OCI-LY1 (cell line): ENCODE results near the gene DESI2.

Experiments used
- H2AFZ ChIP-seq: fragments of 200-600 bp; sonication (generic), shearing (Covaris generic); 2 replicates; pipeline ENCODE4 v1.6.0; 2014; ENCODE audit warnings: antibody characterized with exemption, mild to moderate bottlenecking, low read length
- H3F3A ChIP-seq: fragments of 200-600 bp; sonication (generic), shearing (Covaris generic); 2 replicates; pipeline ENCODE4 v1.6.0; 2014; ENCODE audit warnings: mild to moderate bottlenecking, antibody characterized with exemption, low read length, moderate library complexity; ENCODE audit not compliant: insufficient read depth
- H3K27ac ChIP-seq: fragments of 200-600 bp; sonication (generic); 2 replicates; pipeline ENCODE4 v1.5.1; 2014; ENCODE audit warnings: low read length, mixed run types, mild to moderate bottlenecking, low read depth; ENCODE audit not compliant: poor library complexity, severe bottlenecking
- H3K27me3 ChIP-seq: fragments of 200-600 bp; sonication (generic); 2 replicates; pipeline ENCODE4 v1.6.0; 2014; ENCODE audit warnings: antibody characterized with exemption, mild to moderate bottlenecking, low read length, moderate library complexity; ENCODE audit not compliant: insufficient read depth
- H3K36me3 ChIP-seq: fragments of 200-600 bp; sonication (generic); 2 replicates; pipeline ENCODE4 v1.6.1; 2014; ENCODE audit warnings: mild to moderate bottlenecking, antibody characterized with exemption, low read length, moderate library complexity, mixed read lengths; ENCODE audit not compliant: insufficient read depth
- H3K4me1 ChIP-seq: fragments of 200-600 bp; sonication (generic); 2 replicates; pipeline ENCODE4 v1.5.1; 2014; ENCODE audit warnings: mild to moderate bottlenecking, low read length, moderate library complexity; ENCODE audit not compliant: insufficient read depth, severe bottlenecking
- H3K4me2 ChIP-seq: fragments of 200-600 bp; sonication (generic), shearing (Covaris generic); 2 replicates; pipeline ENCODE4 v1.6.1; 2014; ENCODE audit warnings: low read length
- H3K4me3 ChIP-seq: fragments of 200-600 bp; sonication (generic); 2 replicates; pipeline ENCODE4 v1.5.1; 2014; ENCODE audit warnings: low read length, low read depth, mild to moderate bottlenecking, mixed read lengths; ENCODE audit not compliant: poor library complexity, severe bottlenecking
- H3K79me2 ChIP-seq: fragments of 200-600 bp; shearing (Covaris generic); 2 replicates; pipeline ENCODE4 v1.6.1; 2016; ENCODE audit warnings: mixed run types, low read length, mixed read lengths; ENCODE audit not compliant: insufficient read depth
- H3K9ac ChIP-seq: fragments of 200-600 bp; sonication (generic), shearing (Covaris generic); 2 replicates; pipeline ENCODE4 v1.6.1; 2014; ENCODE audit warnings: mild to moderate bottlenecking, low read length, mixed read lengths
- H3K9me2 ChIP-seq: fragments of 200-600 bp; sonication (generic), shearing (Covaris generic); 2 replicates; pipeline ENCODE4 v1.6.1; 2014; ENCODE audit warnings: low read depth, mild to moderate bottlenecking, low read length, mixed read lengths
- H3K9me3 ChIP-seq: fragments of 200-600 bp; shearing (Covaris generic); 2 replicates; pipeline ENCODE4 v1.6.1; 2014; ENCODE audit warnings: low read length, mixed read lengths
- H4K20me1 ChIP-seq: fragments of 200-600 bp; sonication (generic), shearing (Covaris generic); 2 replicates; pipeline ENCODE4 v1.6.0; 2016; ENCODE audit warnings: mild to moderate bottlenecking, low read length; ENCODE audit not compliant: insufficient read depth
- EZH2 ChIP-seq: fragments of 200-600 bp; sonication (generic), shearing (Covaris generic); IDR thresholded peaks from 2 replicates; pipeline ENCODE4 v1.8.0; 2017; ENCODE audit warnings: borderline replicate concordance, mixed run types, mild to moderate bottlenecking, antibody characterized with exemption, low read length, moderate library complexity, mixed read lengths
- TF ChIP-seq, protein P1 (sequence below): fragments of 200-600 bp; sonication (generic), shearing (Covaris generic); IDR thresholded peaks from 2 replicates; pipeline ENCODE4 v1.5.1; 2017; ENCODE audit warnings: mild to moderate bottlenecking, antibody characterized with exemption, low read length, moderate library complexity, mixed read lengths

DESI2 gene

DNA sequence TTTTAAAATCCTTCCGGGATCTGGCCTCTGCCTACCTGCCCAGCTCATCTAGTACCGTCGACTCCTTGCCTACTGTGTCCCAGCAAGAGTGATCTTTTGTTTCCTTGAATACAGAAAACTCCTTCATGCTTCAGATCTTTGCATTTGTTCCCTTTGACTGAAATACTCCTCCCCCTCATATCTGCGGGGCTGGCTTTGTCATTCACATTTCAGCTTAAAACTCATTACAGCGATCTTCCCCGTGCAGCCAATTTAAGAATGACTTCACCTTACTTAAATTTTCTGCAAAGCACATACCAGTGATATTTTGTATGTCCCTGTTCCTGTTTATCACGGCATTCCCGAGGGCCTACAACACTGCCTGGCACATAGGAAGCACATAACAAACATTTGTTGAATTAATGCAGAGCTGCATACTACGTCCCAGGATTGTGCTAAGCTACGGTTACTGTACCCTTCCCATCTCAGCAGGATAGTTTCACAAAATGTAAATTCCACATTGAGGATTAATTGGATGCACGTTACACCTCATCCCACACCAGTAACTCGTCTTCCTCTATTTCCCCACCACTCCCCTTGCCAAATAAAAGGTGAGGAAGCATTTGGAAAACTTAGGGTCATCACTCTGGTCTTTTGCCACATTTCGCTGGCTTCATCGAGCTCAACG, 837 bp upstream of the DESI2 start:
- Histone ChIP-seq H3K4me3 (peak overlapping the region; percentile 84), H3K4me1 (peaks cover 32% of the 10 kb centered on the region), H3K27me3 (no peaks in the 10 kb centered on the region), H3K36me3 (peaks cover 22% of the 10 kb centered on the region), H4K20me1 (no peaks in the 10 kb centered on the region), H3K9ac (peak overlapping the region; percentile 75), H3F3A (no peaks in the 10 kb centered on the region), H3K9me2 (no peaks in the 10 kb centered on the region), H3K4me2 (peak overlapping the region; percentile 89), H3K27ac (peak overlapping the region; percentile 61), H3K79me2 (peaks cover 38% of the 10 kb centered on the region), H3K9me3 (no peaks in the 10 kb centered on the region), H2AFZ (peak overlapping the region; percentile 81; the same call in 1 of the 2 replicates)
- TF ChIP-seq EZH2 = no peak
- TF ChIP-seq, protein P1, sequence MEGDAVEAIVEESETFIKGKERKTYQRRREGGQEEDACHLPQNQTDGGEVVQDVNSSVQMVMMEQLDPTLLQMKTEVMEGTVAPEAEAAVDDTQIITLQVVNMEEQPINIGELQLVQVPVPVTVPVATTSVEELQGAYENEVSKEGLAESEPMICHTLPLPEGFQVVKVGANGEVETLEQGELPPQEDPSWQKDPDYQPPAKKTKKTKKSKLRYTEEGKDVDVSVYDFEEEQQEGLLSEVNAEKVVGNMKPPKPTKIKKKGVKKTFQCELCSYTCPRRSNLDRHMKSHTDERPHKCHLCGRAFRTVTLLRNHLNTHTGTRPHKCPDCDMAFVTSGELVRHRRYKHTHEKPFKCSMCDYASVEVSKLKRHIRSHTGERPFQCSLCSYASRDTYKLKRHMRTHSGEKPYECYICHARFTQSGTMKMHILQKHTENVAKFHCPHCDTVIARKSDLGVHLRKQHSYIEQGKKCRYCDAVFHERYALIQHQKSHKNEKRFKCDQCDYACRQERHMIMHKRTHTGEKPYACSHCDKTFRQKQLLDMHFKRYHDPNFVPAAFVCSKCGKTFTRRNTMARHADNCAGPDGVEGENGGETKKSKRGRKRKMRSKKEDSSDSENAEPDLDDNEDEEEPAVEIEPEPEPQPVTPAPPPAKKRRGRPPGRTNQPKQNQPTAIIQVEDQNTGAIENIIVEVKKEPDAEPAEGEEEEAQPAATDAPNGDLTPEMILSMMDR = no peak

GRCh38 chr1:244653439-244654107, 647 bp downstream of the DESI2 start:
- no peaks in the 10 kb centered on the region for H4K20me1 ChIP-seq

GRCh38 chr1:244654108-244655038, 1.4 kb downstream of the DESI2 start:
- H3K36me3 ChIP-seq = peaks cover 45% of the 10 kb centered on the region
- peak overlapping the region; percentile 89 for H3K9ac ChIP-seq
- H2AFZ ChIP-seq = no peak overlapping the region
- no peak for TF ChIP-seq EZH2
- TF ChIP-seq, protein P1 = no peak
- no peaks in the 10 kb centered on the region for H3K9me3 ChIP-seq
- H4K20me1 ChIP-seq = no peaks in the 10 kb centered on the region
- peaks cover 55% of the 10 kb centered on the region for H3K4me1 ChIP-seq
- H3K27ac ChIP-seq = peak overlapping the region; percentile 70
- H3K4me2 ChIP-seq = peak overlapping the region; percentile 74
- H3F3A ChIP-seq = no peaks in the 10 kb centered on the region
- H3K27me3 ChIP-seq = no peaks in the 10 kb centered on the region
- peak overlapping the region; percentile 84 for H3K4me3 ChIP-seq
- H3K9me2 ChIP-seq = no peaks in the 10 kb centered on the region
- H3K79me2 ChIP-seq = peaks cover 61% of the 10 kb centered on the region

More at GRCh38 chr1:244653439-244654107, 647 bp downstream of the DESI2 start:
- H3K9me2 ChIP-seq = no peaks in the 10 kb centered on the region
- H3K9me3 ChIP-seq = no peaks in the 10 kb centered on the region
- peaks cover 47% of the 10 kb centered on the region for H3K4me1 ChIP-seq
- peak overlapping the region; percentile 74 for H3K4me2 ChIP-seq
- H3K36me3 ChIP-seq = peaks cover 37% of the 10 kb centered on the region
- TF ChIP-seq, protein P1 = no peak
- TF ChIP-seq EZH2 = no peak
- H3F3A ChIP-seq = no peaks in the 10 kb centered on the region
- peak overlapping the region; percentile 84 for H3K4me3 ChIP-seq
- no peak overlapping the region for H2AFZ ChIP-seq
- peak overlapping the region; percentile 70 for H3K27ac ChIP-seq
- H3K27me3 ChIP-seq = no peaks in the 10 kb centered on the region
- H3K9ac ChIP-seq = peak overlapping the region; percentile 89
- peaks cover 53% of the 10 kb centered on the region for H3K79me2 ChIP-seq
